BLaER1 (cell line): ENCODE results near the gene SOAT1.
"Not testable (repeated sequence)": the region's sequence is repeated elsewhere in the genome, so short reads cannot be mapped to it uniquely, and the experiment has no call there.

Source experiments
- H3K27ac ChIP-seq: shearing (Covaris generic); formaldehyde crosslinking; 2 replicates; pipeline ENCODE4 v1.8.1; 2022
- H3K27me3 ChIP-seq: shearing (Covaris generic); formaldehyde crosslinking; 2 replicates; pipeline ENCODE4 v1.8.1; 2022
- H3K36me3 ChIP-seq: shearing (Covaris generic); formaldehyde crosslinking; 2 replicates; pipeline ENCODE4 v1.8.1; 2022
- H3K4me1 ChIP-seq: shearing (Covaris generic); formaldehyde crosslinking; 2 replicates; pipeline ENCODE4 v1.8.1; 2022
- H3K4me2 ChIP-seq: shearing (Covaris generic); formaldehyde crosslinking; 2 replicates; pipeline ENCODE4 v1.8.1; 2022
- H3K4me3 ChIP-seq: shearing (Covaris generic); formaldehyde crosslinking; 2 replicates; pipeline ENCODE4 v1.8.1; 2022
- H3K9ac ChIP-seq: shearing (Covaris generic); formaldehyde crosslinking; 2 replicates; pipeline ENCODE4 v1.8.1; 2022
- H3K9me3 ChIP-seq: shearing (Covaris generic); formaldehyde crosslinking; 2 replicates; pipeline ENCODE4 v1.8.1; 2022
- H4K20me1 ChIP-seq: shearing (Covaris generic); formaldehyde crosslinking; 2 replicates; pipeline ENCODE4 v1.8.1; 2022
- Cebpa-rat ChIP-seq: shearing (Covaris generic); IDR thresholded peaks from 2 replicates; pipeline ENCODE4 v1.8.1; 2022

SOAT1 gene

DNA sequence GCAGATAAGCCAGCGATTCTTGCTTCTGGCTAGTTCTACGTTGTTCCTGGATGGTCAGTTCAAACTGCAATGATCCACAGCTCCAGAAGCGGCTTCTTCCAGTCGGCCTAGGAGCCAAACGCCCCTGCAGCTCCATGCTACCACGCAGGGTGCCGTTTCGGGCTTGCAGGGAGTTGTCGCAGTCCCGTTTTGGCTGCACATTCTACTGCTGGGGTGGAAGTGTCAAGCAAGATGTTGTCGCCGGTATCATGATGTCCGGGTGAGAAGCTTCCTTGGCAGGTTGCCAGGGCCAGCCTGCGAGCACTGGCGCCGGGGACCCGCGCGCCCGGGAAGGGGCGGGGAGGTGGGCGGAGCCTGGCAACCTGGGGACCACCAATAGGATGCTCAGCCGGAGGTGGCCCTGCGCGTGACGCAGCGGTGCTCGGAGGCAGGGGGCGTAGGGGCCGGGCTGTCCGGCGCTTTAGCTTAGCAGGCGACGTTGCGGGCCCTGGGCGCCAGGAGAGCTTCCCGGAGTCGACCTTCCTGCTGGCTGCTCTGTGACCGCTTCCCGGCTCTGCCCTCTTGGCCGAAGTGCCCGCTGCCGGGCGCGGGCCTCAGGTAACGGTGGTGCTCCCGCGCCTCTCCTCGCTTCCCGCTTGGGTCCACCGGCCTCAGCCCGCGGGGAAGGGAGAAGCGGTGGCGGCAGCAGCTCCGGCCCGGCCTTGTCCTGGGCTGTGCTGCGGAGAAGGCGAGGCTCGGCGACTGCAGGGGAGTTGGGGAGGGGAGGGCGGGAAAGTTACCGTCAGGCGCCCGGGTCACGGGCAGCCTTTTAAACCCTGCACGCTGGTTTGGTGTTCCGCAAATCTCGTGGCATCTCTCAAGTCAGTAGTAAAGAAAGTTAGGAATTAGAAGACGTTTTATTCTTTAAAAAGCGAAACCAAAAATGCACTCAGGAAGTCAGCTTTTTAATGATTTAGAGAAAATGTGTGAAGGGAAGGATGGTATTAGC is at the start of gene SOAT1:
SOAT1 (plus strand) TSS at position 458 of the 988 bp plus-strand sequence. CDS start 8,888 bp downstream, outside the sequence.
- no peaks in the 10 kb centered on the region for H3K36me3 ChIP-seq
- peak within 1 kb of the TSS; percentile 85 for H3K4me3 ChIP-seq
- H3K4me2 ChIP-seq: peak within 1 kb of the TSS; percentile 75
- H3K27me3 ChIP-seq: no peaks in the 10 kb centered on the region
- 0 out of 2 replicates have a peak, but pooled peaks cover 6% of the 10 kb centered on the region for H4K20me1 ChIP-seq
- peaks cover 22% of the 10 kb centered on the region for H3K4me1 ChIP-seq
- peak within 1 kb of the TSS; percentile 82 for H3K9ac ChIP-seq
- TF ChIP-seq Cebpa-rat: no peak
- H3K27ac ChIP-seq: peak within 1 kb of the TSS; percentile 76
- H3K9me3 ChIP-seq: no peaks in the 10 kb centered on the region

DNA sequence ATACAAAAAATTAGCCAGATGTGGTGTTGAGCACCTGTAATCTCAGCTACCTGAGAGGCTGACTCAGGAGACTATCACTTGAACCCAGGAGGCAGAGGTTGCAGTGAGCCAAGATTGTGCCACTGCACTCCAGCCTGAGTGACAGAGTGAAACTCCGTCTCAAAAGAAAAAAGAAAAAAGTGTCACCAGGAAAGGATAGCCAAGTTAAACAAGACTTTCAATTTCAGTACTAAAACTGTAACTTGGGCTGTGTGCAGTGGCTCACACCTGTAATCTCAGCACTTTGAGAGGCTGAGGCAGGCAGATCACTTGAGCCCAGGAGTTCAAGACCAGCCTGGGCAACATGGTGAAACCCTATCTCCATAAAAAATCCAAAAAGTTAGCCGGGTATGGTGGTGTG is 48.2 kb upstream of the SOAT1 start:
- H3K4me1 ChIP-seq, H3K36me3 ChIP-seq, H3K4me2 ChIP-seq, H3K27me3 ChIP-seq, H3K4me3 ChIP-seq, H4K20me1 ChIP-seq, H3K27ac ChIP-seq, H3K9ac ChIP-seq, H3K9me3 ChIP-seq: not testable (repeated sequence)

DNA sequence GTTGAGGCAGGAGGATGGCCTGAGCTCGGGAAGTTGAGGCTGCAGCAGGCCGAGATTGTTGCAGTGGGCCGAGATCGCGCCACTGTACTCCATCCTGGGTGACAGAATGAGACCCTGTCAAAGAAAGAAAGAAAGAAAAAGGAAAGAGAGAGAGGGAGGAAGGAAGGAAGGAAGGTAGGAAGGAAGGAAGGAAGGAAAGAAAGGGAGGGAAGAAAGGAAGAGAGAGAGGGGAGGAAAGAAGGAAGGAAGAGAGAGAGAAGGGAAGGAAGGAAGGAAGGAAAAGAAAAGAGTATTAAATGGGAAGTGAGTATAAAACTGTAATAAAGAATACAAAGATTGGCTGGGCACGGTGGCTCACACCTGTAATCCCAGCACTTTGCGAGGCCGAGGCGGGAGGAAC is 45.7 kb upstream of the SOAT1 start:
- TF ChIP-seq Cebpa-rat: no peak
- Histone ChIP-seq H3K9me3 (no peaks in the 10 kb centered on the region), H3K4me1 (no peaks in the 10 kb centered on the region), H3K4me2 (no peak overlapping the region), H3K4me3 (no peak overlapping the region), H3K36me3 (no peaks in the 10 kb centered on the region), H4K20me1 (no peaks in the 10 kb centered on the region), H3K9ac (no peak overlapping the region), H3K27me3 (no peaks in the 10 kb centered on the region), H3K27ac (no peak overlapping the region)

DNA sequence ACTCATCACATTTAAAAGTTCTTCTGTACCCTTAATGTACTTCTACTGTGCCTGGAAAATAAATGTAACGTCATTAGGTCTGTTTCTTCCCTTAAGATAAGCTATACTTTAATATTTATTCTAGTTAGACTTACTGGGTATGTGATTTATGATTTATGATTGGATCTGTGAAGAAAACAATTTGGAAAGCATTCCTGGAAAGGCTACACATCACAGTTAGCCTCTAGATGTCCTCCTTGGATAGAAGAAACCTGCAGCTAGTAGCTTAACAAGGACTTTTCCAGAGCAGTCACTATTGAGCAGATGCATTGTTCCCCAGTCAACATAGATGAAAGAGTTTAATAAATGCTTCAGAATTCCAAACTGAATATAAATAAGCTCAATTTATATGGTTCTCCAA is 41.9 kb upstream of the SOAT1 start:
- H3K36me3 ChIP-seq: no peaks in the 10 kb centered on the region
- no peak overlapping the region for H3K4me3 ChIP-seq
- H3K27me3 ChIP-seq: no peaks in the 10 kb centered on the region
- no peak for TF ChIP-seq Cebpa-rat
- H4K20me1 ChIP-seq: no peaks in the 10 kb centered on the region
- H3K4me2 ChIP-seq: no peak overlapping the region
- H3K27ac ChIP-seq: no peak overlapping the region
- H3K4me1 ChIP-seq: no peaks in the 10 kb centered on the region
- H3K9me3 ChIP-seq: no peaks in the 10 kb centered on the region
- H3K9ac ChIP-seq: no peak overlapping the region

DNA sequence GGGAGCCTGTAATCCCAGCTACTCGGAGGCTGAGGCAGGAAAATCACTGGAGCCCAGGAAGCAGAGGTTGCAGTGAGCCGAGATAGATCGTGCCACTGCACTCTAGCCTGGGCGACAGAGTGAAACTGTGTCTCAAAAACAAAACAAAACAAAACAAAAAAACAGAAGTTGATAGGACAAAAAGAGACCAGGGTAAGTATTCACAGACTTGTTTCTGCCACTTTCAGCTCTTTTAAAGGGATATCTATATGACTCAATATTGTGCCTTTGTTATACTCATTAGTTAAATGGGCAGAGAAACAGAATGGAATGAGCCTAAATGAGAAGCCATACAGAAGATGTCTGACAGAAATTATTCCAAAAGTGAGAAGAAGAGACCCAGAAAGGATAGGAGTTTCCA is 41.0 kb upstream of the SOAT1 start:
- Histone ChIP-seq H3K4me3 (no peak overlapping the region), H3K27ac (no peak overlapping the region), H3K9ac (no peak overlapping the region), H4K20me1 (no peaks in the 10 kb centered on the region), H3K36me3 (no peaks in the 10 kb centered on the region), H3K9me3 (no peaks in the 10 kb centered on the region), H3K27me3 (no peaks in the 10 kb centered on the region), H3K4me2 (no peak overlapping the region), H3K4me1 (no peaks in the 10 kb centered on the region)
- TF ChIP-seq Cebpa-rat: no peak

DNA sequence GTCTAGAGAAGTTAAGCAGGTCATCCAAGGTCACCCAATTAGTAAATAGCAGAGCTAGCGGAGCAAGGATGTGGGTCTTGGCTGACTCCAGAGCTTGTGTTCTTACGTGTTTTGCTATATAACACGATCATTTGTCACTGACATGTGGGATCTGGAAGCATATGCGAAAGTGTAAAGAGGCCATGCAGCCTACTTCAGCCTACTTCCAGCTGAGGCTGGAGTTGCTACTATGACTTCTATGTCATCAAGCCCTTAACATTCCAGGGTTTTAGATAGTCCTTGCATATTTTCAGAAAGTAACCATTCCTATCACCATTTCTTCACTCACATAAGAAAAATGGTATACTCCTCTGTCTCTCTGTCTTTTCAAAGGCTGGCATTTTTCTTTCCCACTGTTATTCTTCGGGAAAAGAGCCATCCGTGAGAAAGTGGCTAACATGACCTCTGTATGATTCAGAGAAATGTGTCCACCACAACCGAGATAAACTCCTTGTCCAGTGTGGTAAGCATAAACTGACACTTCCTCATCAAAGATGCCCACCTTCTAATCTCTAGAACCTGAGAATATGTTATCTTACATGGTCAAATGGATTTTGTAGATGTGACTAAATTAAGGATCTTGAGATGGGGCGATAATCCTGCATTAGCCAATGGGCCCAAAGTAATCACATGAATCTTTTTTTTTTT is 40.2 kb upstream of the SOAT1 start:
- H3K4me1 ChIP-seq: no peaks in the 10 kb centered on the region
- H3K4me3 ChIP-seq: no peak overlapping the region
- no peak overlapping the region for H3K27ac ChIP-seq
- H3K4me2 ChIP-seq: no peak overlapping the region
- H4K20me1 ChIP-seq: no peaks in the 10 kb centered on the region
- H3K27me3 ChIP-seq: no peaks in the 10 kb centered on the region
- H3K36me3 ChIP-seq: no peaks in the 10 kb centered on the region
- TF ChIP-seq Cebpa-rat: no peak
- no peak overlapping the region for H3K9ac ChIP-seq
- no peaks in the 10 kb centered on the region for H3K9me3 ChIP-seq

DNA sequence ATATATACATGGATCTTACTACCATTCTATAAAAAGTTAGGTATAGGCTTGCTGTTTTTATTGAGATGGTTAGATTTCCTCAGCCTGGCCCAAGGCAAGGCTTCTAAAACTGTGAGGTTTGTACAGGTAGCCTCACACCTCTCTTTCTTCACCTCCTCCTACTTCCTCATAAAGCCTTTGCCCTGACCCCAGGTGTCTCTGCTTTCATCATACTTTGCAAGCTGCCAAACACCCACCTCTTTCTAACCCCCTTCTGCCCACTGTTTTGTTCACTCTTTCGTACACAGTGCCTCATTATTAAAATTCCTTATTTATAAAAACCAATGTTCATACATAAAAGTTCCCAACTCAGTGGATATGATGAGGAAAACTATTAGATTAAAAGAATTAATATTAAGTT is 31.4 kb upstream of the SOAT1 start:
- Histone ChIP-seq H3K27me3 (no peaks in the 10 kb centered on the region), H4K20me1 (no peaks in the 10 kb centered on the region), H3K4me2 (no peak overlapping the region), H3K4me3 (no peak overlapping the region), H3K9me3 (no peaks in the 10 kb centered on the region), H3K9ac (no peak overlapping the region), H3K36me3 (no peaks in the 10 kb centered on the region), H3K4me1 (no peaks in the 10 kb centered on the region), H3K27ac (no peak overlapping the region)
- no peak for TF ChIP-seq Cebpa-rat

DNA sequence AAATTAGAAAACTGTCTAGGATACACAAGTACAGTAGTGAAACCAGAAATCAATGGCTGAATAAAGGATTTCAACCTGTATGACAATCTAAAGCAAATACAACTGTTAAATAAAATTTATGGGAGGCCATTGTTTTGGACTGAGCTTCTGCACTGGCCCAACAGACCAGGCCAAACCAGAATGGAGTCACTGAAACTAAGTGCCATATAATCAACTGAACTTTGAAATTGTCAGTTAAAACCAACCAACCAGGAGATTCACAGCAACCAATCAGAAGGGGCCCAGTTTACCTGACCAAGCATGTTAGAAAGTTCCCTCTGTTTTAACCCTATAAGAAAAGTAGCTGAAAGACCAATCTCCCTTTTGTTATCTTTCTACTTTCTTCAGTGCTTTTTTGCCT is 30.5 kb upstream of the SOAT1 start:
- no peaks in the 10 kb centered on the region for H3K9me3 ChIP-seq
- no peaks in the 10 kb centered on the region for H4K20me1 ChIP-seq
- no peaks in the 10 kb centered on the region for H3K4me1 ChIP-seq
- no peaks in the 10 kb centered on the region for H3K36me3 ChIP-seq
- H3K27me3 ChIP-seq: no peaks in the 10 kb centered on the region
- no peak overlapping the region for H3K4me2 ChIP-seq
- H3K27ac ChIP-seq: no peak overlapping the region
- TF ChIP-seq Cebpa-rat: no peak
- no peak overlapping the region for H3K4me3 ChIP-seq
- H3K9ac ChIP-seq: no peak overlapping the region

DNA sequence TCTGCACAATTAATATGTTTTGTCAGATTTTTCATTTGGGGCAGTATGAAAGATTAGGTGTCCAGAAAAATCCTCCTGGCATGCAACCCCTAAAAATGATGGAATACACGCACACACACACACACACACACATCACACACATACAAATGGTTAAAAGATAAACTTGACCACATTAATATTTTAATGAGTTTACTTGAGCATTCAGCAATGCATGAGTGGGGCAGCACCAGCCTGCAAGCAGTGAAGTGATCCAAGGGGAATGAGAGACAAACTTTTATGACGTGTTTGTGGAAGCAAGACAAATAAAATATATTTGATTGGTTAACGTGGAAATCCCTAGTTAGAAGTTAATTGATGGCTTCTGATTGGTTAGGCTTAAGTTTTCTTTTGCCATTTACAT is 29.1 kb upstream of the SOAT1 start:
- H3K9me3 ChIP-seq: no peaks in the 10 kb centered on the region
- H3K4me1 ChIP-seq: no peaks in the 10 kb centered on the region
- no peaks in the 10 kb centered on the region for H4K20me1 ChIP-seq
- H3K27ac ChIP-seq: no peak overlapping the region
- no peak overlapping the region for H3K4me2 ChIP-seq
- H3K36me3 ChIP-seq: no peaks in the 10 kb centered on the region
- no peak overlapping the region for H3K4me3 ChIP-seq
- H3K9ac ChIP-seq: no peak overlapping the region
- no peaks in the 10 kb centered on the region for H3K27me3 ChIP-seq
- no peak for TF ChIP-seq Cebpa-rat

DNA sequence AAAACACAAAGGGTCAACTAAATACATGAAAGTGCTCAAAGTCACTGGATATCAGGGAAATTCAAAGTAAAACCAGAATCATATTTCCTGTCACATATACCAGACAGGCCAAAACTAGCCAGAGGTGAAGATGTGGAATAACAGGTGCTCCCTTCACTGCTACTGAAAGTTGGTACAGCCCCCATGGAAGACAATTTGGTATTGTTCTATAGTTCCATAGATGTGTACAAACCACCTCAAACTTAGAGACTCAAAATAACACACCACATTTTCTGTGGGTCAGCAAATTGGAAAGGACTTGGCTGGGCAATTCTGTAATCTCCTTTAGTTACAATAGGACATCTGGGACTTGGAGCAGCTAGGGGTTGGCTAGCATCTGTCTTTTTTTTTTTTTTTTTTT is 24.5 kb upstream of the SOAT1 start:
- Histone ChIP-seq H3K4me3 (no peak overlapping the region), H4K20me1 (no peaks in the 10 kb centered on the region), H3K9ac (no peak overlapping the region), H3K36me3 (no peaks in the 10 kb centered on the region), H3K27ac (no peak overlapping the region), H3K4me1 (no peaks in the 10 kb centered on the region), H3K4me2 (no peak overlapping the region), H3K27me3 (no peaks in the 10 kb centered on the region), H3K9me3 (no peaks in the 10 kb centered on the region)
- TF ChIP-seq Cebpa-rat: no peak

DNA sequence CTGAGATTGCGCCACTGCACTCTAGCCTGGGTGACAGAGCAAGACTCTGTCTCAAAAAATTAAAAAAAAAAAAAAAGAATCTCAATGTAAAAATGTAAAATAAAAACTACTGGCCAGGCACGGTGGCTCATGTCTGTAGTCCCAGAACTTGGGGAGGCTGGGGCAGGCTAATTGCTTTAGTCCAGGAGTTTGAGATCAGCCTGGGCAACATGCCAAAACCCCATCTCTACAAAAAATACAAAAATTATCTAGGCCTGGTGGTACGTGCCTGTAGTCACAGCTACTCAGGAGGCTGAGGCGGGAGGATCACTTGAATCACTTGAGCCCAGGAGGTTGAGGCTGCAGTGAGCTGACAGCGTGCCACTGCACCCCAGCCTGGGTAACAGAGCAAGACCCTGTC is 19.2 kb upstream of the SOAT1 start:
- H3K9me3 ChIP-seq, H4K20me1 ChIP-seq, H3K27me3 ChIP-seq, H3K36me3 ChIP-seq, H3K9ac ChIP-seq, H3K4me1 ChIP-seq, H3K27ac ChIP-seq, H3K4me2 ChIP-seq, H3K4me3 ChIP-seq: not testable (repeated sequence)
